Inflammatory macrophage treated with lipopolysaccharide for 1 hour (primary cell): ENCODE results near the gene CRB2.

ENCODE experiments used
- DNase-seq, 2 donors: peaks; one replicate each; pipeline ENCODE4 v3.0.0-alpha.2; 2020 to 2022

CRB2 gene

GRCh38 chr9:123424552-123425225, 68.7 kb downstream of the CRB2 start:
- no peak for DNase-seq

GRCh38 chr9:123425261-123425821, 69.3 kb downstream of the CRB2 start:
- no peak for DNase-seq

GRCh38 chr9:123425836-123426365, 69.9 kb downstream of the CRB2 start:
- DNase-seq: no peak

DNA sequence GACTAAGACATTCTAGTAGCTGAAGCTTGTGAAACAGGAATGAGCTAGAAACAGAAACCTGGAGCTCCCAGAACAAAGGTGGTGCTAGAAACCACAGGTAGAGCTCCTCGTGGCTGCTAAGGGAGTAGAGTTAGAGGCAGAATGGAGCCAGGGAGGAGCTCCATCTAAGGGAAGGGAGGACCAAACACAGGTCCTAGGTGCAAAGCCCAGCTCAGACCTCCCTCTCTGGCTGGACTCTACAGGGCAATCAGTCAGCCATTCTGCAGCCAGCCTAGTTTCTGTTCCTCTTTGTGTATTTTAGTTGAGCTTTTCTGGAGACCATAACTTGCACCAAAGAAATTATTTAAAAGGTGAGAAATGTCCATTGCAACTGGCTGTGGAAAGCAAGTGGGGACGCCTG, 70.4 kb downstream of the CRB2 start:
- DNase-seq: peak in 1 of 2 donors; percentile 5
